SK-N-SH (cell line): ENCODE results near the gene LONP2. TPM values are rescaled to one million over a fixed set of nuclear protein-coding genes. Genes with fewer than 3 reads are reported as not detected.

Experiments used
- CTCF ChIA-PET: fragments of 300-600, 350-600 bp; formaldehyde crosslinking; extraction: SDS; loops from one replicate; lab custom pipeline; 2021; lab: Yijun Ruan, JAX
- POLR2A ChIA-PET: fragments of 350-600 bp; sonication (Branson Sonifier 250); formaldehyde crosslinking; extraction: SDS; loops from one replicate; lab custom pipeline; 2020; ENCODE audit warnings: antibody characterized with exemption, inconsistent platforms; lab: Yijun Ruan, JAX
- DNase-seq: peaks from one replicate; pipeline ENCODE4 v3.0.0; 2012
- H2AFZ ChIP-seq: fragments of 200-600 bp; sonication (generic); 2 replicates; pipeline ENCODE4 v1.8.1; 2016; ENCODE audit warnings: antibody characterized with exemption, mild to moderate bottlenecking, low read depth
- H3F3A ChIP-seq: fragments of 200-600 bp; sonication (generic); replicated peaks from 2 replicates; pipeline ENCODE3; 2016; ENCODE audit warnings: antibody characterized with exemption, mild to moderate bottlenecking; ENCODE audit not compliant: insufficient read depth
- H3K27ac ChIP-seq, 2 experiments: fragments of 200-500 bp in 1 of 2; fragments of 200-600 bp in 1 of 2; sonication (Bioruptor generic) in 1 of 2; sonication (generic), shearing (Covaris generic) in 1 of 2; 2 replicates each; pipeline versions ENCODE4 v1.5.1 to v1.6.1; 2014 to 2016; ENCODE audit warnings: low read depth in 2 of 2, inconsistent platforms in 1 of 2, low read length in 1 of 2, mild to moderate bottlenecking in 1 of 2, mixed read lengths in 1 of 2
- H3K27me3 ChIP-seq: fragments of 200-600 bp; sonication (generic), shearing (Covaris generic); 2 replicates; pipeline ENCODE4 v1.6.1; 2016; ENCODE audit warnings: mixed run types; ENCODE audit not compliant: insufficient read depth
- H3K36me3 ChIP-seq, 2 experiments: fragments of 200-500 bp in 1 of 2; fragments of 200-600 bp in 1 of 2; sonication (Bioruptor generic) in 1 of 2; sonication (generic) in 1 of 2; replicated peaks in 1 of 2; 2 replicates each; pipeline versions ENCODE3 to v1.5.1; 2014 to 2016; ENCODE audit warnings: low read length in 1 of 2, mild to moderate bottlenecking in 1 of 2; ENCODE audit not compliant: insufficient read depth in 2 of 2, control insufficient read depth in 1 of 2
- H3K4me1 ChIP-seq, 2 experiments: fragments of 200-500 bp in 1 of 2; fragments of 200-600 bp in 1 of 2; sonication (Bioruptor generic) in 1 of 2; sonication (generic), shearing (Covaris generic) in 1 of 2; 2 replicates each; pipeline versions ENCODE4 v1.5.1 to v1.6.1; 2014 to 2016; ENCODE audit warnings: low read depth in 1 of 2, low read length in 1 of 2, mixed run types in 1 of 2; ENCODE audit not compliant: insufficient read depth in 2 of 2, control insufficient read depth in 1 of 2
- H3K4me2 ChIP-seq: fragments of 200-600 bp; sonication (generic), shearing (Covaris generic); 2 replicates; pipeline ENCODE4 v1.6.1; 2017; ENCODE audit warnings: mixed run types
- H3K4me3 ChIP-seq, 2 experiments: fragments of 200-500 bp in 1 of 2; fragments of 200-600 bp in 1 of 2; sonication (Bioruptor generic) in 1 of 2; sonication (generic), shearing (Covaris generic) in 1 of 2; 2 replicates each; pipeline versions ENCODE4 v1.5.1 to v1.8.1; 2014 to 2016; ENCODE audit warnings: low read depth in 2 of 2, inconsistent platforms in 1 of 2, low read length in 1 of 2, mild to moderate bottlenecking in 1 of 2, mixed read lengths in 1 of 2, moderate library complexity in 1 of 2
- H3K79me2 ChIP-seq: fragments of 200-600 bp; sonication (generic); 2 replicates; pipeline ENCODE4 v1.8.1; 2017; ENCODE audit warnings: mild to moderate bottlenecking; ENCODE audit not compliant: insufficient read depth
- H3K9ac ChIP-seq: fragments of 200-600 bp; sonication (generic); 2 replicates; pipeline ENCODE4 v1.6.1; 2017; ENCODE audit warnings: mixed run types
- H3K9me2 ChIP-seq: fragments of 200-600 bp; sonication (generic); 2 replicates; pipeline ENCODE4 v1.6.1; 2017; ENCODE audit warnings: mixed run types
- H3K9me3 ChIP-seq: fragments of 200-600 bp; sonication (generic); 2 replicates; pipeline ENCODE4 v1.6.1; 2017; ENCODE audit warnings: mixed run types, mild to moderate bottlenecking, moderate library complexity
- H4K20me1 ChIP-seq: fragments of 200-600 bp; sonication (generic); 2 replicates; pipeline ENCODE4 v1.6.1; 2017; ENCODE audit warnings: mild to moderate bottlenecking, mixed run types; ENCODE audit not compliant: insufficient read depth
- CTCF ChIP-seq: fragments of 200-600 bp; sonication (generic); IDR thresholded peaks from 2 replicates; pipeline ENCODE4 v1.6.1; 2017; ENCODE audit warnings: antibody characterized with exemption, mild to moderate bottlenecking, moderate library complexity
- ELF1 ChIP-seq: IDR thresholded peaks from 2 replicates; pipeline ENCODE4 v1.4.0; 2012
- EP300 ChIP-seq, 2 experiments: IDR thresholded peaks; 2 replicates each; pipeline versions ENCODE4 v1.4.0 to v1.6.1; 2012; ENCODE audit warnings: borderline replicate concordance in 1 of 2, low read depth in 1 of 2, low read length in 1 of 2
- EZH2phosphoT487 ChIP-seq: fragments of 200-600 bp; sonication (generic); IDR thresholded peaks from 2 replicates; pipeline ENCODE4 v1.6.1; 2017; ENCODE audit warnings: low read depth, mixed run types, mild to moderate bottlenecking, antibody characterized with exemption, moderate library complexity, borderline replicate concordance
- FOXJ3 ChIP-seq: sonication (generic); formaldehyde crosslinking; IDR thresholded peaks from 2 replicates; pipeline ENCODE4 v1.5.1; 2020; ENCODE audit warnings: mild to moderate bottlenecking, missing genetic modification reagents
- FOXM1 ChIP-seq: IDR thresholded peaks from 2 replicates; pipeline ENCODE4 v1.4.0; 2012; ENCODE audit warnings: low read depth, mild to moderate bottlenecking
- GABPA ChIP-seq: IDR thresholded peaks from 2 replicates; pipeline ENCODE4 v1.4.0; 2012; ENCODE audit warnings: low read depth, mild to moderate bottlenecking
- IRF3 ChIP-seq: fragments of 150-350 bp; IDR thresholded peaks from 2 replicates; pipeline ENCODE4 v1.6.1; 2016; ENCODE audit warnings: mild to moderate bottlenecking, low read depth, low read length
- MXI1 ChIP-seq: IDR thresholded peaks from 2 replicates; pipeline ENCODE4 v1.6.1; 2012; ENCODE audit warnings: mild to moderate bottlenecking, low read depth, low read length, improper control_type of control experiment
- NRF1 ChIP-seq: IDR thresholded peaks from 2 replicates; pipeline ENCODE4 v1.6.1; 2012; ENCODE audit warnings: low read depth, mild to moderate bottlenecking, low read length
- RAD21 ChIP-seq: IDR thresholded peaks from 2 replicates; pipeline ENCODE4 v1.6.1; 2012; ENCODE audit warnings: mild to moderate bottlenecking, low read length
- REST ChIP-seq: IDR thresholded peaks from 2 replicates; pipeline ENCODE4 v1.6.1; 2012; ENCODE audit warnings: mild to moderate bottlenecking, low read depth, low read length, moderate library complexity
- USF1 ChIP-seq: IDR thresholded peaks from 2 replicates; pipeline ENCODE4 v1.4.0; 2012; ENCODE audit warnings: low read depth, borderline replicate concordance
- ZBTB33 ChIP-seq: IDR thresholded peaks from 2 replicates; pipeline ENCODE4 v1.4.0; 2012; ENCODE audit warnings: low read depth, borderline replicate concordance
- WGBS: methylation state at CpG from one replicate; pipeline ENCODE4 v1.1.6; 2017; ENCODE audit warnings: low lambda C conversion rate; 5-methylcytosine and 5-hydroxymethylcytosine counted together
- polyA plus RNA-seq, 3 experiments: library from polyadenylated mRNA; depleted of rRNA; stranded (reverse); fragments of >200 nt; gene quantifications; 2 replicates each; pipeline ENCODE4 v1.2.3, GENCODE V29; 2012

The LONP2 gene
- polyA plus RNA-seq, 1 of the 3 experiments (the other 2 are of a cell fraction), result 22.4 TPM

GRCh38 chr16:48367441-48368049 lies 123.4 kb downstream of the LONP2 start:
- no peak for TF ChIP-seq NRF1
- TF ChIP-seq CTCF, result no peak
- Histone ChIP-seq H3K79me2 (peaks cover 98% of the 10 kb centered on the region), H3F3A (peaks cover 42% of the 10 kb centered on the region), H3K9me2 (no peaks in the 10 kb centered on the region), H3K27ac (peak overlapping the region in 1 of 2 experiments; percentile 91; a peak in 1 of 4 replicates), H3K9me3 (no peaks in the 10 kb centered on the region), H3K9ac (no peak overlapping the region), H2AFZ (no peak overlapping the region), H3K4me2 (peak overlapping the region; percentile 89; the same call in 1 of the 2 replicates), H4K20me1 (peaks cover 93% of the 10 kb centered on the region), H3K4me1 (peaks cover 19 to 42% of the 10 kb centered on the region in 2 experiments; a peak in 3 of 4 replicates), H3K27me3 (no peaks in the 10 kb centered on the region), H3K4me3 (no peak overlapping the region), H3K36me3 (peaks cover 0 to 3% of the 10 kb centered on the region in 2 experiments)
- DNase-seq, result no peak
- CTCF ChIA-PET, result interaction anchor here (0.9 to 4.8 kb wide), 2 partner anchors 11 to 255 kb away, joined by 3 to 33 read pairs; no protein-coding TSS in a partner anchor
- POLR2A ChIA-PET, result interaction anchor here (0.5 kb wide), 1 partner anchor 19 kb away, joined by 3 read pairs; no protein-coding TSS in a partner anchor
- 75% methylated on average over 2 of the region's 2 CpGs for WGBS

GRCh38 chr16:48369765-48370164 lies 125.7 kb downstream of the LONP2 start:
- DNase-seq, result no peak
- H3K79me2 ChIP-seq, result peaks cover 98% of the 10 kb centered on the region
- peaks cover 96% of the 10 kb centered on the region for H4K20me1 ChIP-seq
- no peak overlapping the region for H3K27ac ChIP-seq
- no peak overlapping the region for H3K9ac ChIP-seq
- POLR2A ChIA-PET, result no interaction called here
- peaks cover 38% of the 10 kb centered on the region for H3F3A ChIP-seq
- CTCF ChIA-PET, result interaction anchor here (0.9 to 1.8 kb wide), 2 partner anchors 15 to 253 kb away, joined by 4 to 8 read pairs; no protein-coding TSS in a partner anchor
- WGBS, result 94% methylated on average over 1 of the region's 1 CpG
- H3K9me3 ChIP-seq, result no peaks in the 10 kb centered on the region
- peaks cover 26 to 60% of the 10 kb centered on the region in 2 experiments; a peak in 3 of 4 replicates for H3K4me1 ChIP-seq
- H3K9me2 ChIP-seq, result no peaks in the 10 kb centered on the region
- H3K27me3 ChIP-seq, result no peaks in the 10 kb centered on the region
- no peak overlapping the region for H2AFZ ChIP-seq
- H3K4me3 ChIP-seq, result no peak overlapping the region
- no peaks in the 10 kb centered on the region for H3K36me3 ChIP-seq
- H3K4me2 ChIP-seq, result no peak overlapping the region
- TF ChIP-seq FOXJ3 (CRISPR knock-in tag) (no peak), FOXM1 (no peak), RAD21 (no peak), ZBTB33 (no peak), EP300 (IDR thresholded peaks at IDR 0.05; ENCODE audit: borderline replicate concordance in 1 of 2, low read depth in 1 of 2, low read length in 1 of 2) (no peak), MXI1 (no peak), EZH2phosphoT487 (no peak), NRF1 (no peak), ELF1 (no peak), GABPA (no peak), IRF3 (no peak), USF1 (no peak), REST (no peak)
